ENCODE data around the gene GABRA5.

GABRA5 gene

DNA sequence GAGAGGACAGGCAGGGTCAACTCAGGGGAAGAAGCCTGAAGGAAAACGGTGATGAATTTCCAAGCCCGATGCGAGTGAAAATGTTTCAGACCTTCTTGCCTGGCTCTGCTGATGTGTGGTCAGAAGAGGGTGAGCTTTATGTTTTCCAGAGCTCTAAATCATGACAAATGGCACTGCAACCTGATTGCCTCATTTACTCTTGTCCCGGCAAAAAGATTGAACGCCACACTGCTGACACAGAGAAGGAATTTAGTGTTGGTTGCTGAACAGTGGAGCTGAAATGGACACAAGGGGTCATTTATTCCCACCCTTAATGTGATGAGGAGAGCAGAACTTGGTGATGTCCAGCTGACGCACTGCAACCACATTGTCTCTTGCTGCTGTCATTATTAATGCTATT lies 68.0 kb downstream of the GABRA5 start:
- DNase-seq, result no peak

DNA sequence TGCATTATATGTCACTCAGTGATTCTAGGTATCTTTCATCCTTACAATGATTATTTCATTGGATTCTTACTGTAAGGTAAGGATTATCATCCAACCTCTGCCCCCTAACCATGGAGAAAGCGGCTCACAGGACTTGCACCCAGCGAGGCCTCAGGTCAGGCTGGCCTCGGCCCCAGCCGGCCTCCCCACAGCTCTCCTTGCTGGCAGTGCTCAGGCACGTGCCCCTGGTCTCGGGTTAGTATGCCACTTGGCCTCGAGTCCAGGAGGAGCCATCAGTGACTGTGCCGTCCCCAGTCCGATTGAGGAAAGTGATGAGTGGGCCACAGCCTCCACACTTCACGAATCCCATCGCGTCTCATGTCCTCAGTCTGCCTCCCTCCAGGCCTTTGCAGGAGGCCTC lies 68.5 kb downstream of the GABRA5 start:
- DNase-seq, result no peak

DNA sequence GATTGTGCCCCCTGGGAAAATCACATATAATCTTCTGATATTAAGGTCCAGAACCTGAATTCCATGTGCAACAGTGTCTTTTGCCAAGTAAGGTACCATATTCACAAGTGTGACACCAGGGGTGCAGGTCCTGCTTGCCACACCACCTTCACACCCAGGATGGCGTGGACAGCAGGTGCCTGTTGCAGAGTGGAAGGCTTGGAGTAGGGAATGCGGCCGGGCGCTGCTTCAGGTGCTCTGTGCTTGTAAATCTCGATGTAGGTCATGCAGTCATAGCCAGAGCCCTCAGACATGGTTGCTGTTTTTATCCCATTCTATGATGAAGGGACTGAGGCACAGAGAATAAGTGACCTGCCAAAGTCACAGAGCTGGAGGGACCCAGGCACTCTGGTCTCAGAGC lies 69.6 kb downstream of the GABRA5 start:
- no peak for DNase-seq

DNA sequence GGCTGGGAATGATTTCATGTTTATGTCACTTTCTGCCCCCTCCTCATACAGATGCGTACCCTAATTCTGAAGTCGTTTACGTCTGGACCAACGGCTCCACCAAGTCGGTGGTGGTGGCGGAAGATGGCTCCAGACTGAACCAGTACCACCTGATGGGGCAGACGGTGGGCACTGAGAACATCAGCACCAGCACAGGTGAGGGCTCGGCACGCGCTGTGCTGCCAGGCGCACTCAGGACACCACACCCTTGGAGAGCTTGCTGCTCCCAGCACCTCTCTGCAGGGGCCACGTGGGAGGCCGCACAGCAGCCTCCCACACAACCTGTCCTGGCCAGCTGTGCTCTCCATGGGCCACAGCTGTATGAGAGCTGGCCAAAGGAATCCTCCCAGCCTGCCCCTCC lies 70.3 kb downstream of the GABRA5 start:
- no peak for DNase-seq

DNA sequence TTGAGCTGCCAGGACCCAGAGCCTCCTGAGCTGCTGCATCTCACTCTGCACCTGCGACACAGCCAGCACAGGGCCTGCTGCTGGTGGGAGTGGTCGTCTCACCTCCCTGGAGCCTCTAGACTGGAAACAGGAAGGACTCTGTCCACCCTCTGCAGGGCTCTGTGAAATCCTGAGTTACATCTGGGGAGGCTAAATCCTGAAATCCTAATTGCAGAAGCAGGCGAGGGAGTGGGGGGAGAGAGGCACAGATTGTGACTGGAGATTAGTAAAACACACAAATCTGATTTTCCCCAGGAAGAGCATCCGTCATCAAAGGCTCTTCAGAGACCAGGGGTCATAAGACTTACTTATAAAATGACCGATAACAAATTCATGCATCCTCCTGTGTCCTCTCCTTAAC lies 72.5 kb downstream of the GABRA5 start:
- DNase-seq, result no peak

DNA sequence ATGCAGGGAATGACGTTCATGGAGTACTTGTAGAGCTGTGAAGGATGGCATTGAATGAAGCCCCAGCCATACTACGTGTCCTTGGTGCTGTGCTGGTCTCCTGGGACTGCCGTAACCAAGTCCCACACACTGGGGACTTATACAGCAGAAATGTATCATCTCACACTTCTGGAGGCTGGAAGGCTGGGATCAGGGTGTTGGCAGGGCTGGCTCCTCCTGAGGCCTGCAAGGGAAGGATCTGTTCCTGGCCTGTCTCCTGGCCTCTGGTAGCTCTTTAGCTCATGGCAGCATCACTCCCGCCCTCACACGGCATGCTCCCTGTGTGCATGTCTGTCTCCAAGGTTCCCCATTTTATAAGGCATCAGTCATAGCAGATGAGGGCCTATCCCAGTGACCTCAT lies 74.6 kb downstream of the GABRA5 start:
- no peak for DNase-seq

DNA sequence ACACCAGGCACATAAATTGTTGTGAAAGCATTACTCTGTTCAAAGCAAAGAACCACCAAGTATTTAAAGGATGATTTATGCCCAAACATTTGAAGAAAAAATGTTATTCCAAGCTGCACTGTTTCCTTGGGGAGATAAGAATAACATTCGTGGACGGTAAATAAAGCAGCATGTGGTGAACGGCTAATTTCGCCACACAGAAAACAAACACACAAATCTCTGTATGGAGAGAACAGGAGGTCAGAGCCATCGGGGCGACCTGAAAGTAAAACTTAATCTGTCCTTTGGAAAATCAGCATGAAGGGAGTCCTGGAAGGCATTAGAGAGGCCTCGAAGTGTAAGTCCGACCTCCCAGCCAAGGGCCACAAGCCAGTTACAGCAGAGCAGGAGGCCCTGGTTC lies 77.0 kb downstream of the GABRA5 start:
- DNase-seq, result no peak

DNA sequence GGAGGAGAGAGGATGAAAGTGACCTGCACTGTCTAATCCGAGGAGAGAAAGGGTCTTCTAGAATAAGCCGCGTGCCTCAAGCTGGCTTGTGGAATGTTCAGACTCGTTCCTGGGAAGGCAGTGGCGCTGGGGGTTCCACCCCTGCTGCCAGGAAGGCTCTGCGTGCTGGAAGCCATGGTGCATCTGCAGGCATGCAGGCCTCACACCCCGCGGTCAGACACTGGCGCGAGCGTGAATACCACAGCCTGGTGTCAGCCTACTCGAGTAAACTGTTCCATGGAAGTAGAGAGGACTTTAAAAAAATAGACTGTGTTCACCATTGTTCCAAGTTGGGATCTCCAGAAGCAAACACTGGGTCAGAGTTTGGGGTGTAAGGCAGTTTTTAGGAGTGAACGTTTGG lies 78.2 kb downstream of the GABRA5 start:
- no peak for DNase-seq

DNA sequence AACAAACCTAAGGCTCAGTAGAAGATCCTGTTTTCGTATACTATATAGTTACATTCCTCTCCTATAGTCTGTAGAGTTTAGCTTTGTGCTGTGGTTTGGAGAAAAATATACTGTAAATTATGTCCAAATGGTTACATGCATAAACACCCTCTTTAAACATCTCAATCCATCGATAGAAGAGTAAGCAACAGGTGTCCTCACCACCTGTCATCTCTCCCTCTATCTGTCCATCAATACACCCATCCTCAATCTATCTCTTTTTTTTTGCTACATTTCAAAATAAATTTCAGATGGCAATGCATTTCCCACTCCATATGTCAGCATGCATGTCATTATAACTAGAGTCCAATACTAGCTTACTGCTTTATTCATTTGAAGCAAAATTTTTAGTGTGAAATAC lies 83.1 kb downstream of the GABRA5 start:
- no peak for DNase-seq

DNA sequence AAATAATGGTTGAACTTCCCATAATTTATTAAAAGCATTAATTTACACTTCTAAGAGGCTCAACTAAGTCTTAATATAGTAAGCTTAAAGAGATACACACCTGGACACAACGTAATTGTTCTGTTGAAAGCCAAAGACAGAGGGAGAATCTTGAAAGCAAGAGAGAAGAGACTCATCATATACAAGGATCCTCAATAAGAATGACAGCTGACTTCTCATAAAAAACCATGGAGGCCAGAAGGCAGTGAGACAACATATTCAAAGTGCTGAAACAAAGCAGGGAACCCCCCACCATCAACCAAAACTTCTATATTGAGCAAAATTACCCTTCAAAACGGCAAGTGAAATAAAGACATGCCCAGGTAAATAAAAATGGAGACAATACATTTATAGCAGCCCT lies 87.5 kb downstream of the GABRA5 start:
- DNase-seq, result no peak

DNA sequence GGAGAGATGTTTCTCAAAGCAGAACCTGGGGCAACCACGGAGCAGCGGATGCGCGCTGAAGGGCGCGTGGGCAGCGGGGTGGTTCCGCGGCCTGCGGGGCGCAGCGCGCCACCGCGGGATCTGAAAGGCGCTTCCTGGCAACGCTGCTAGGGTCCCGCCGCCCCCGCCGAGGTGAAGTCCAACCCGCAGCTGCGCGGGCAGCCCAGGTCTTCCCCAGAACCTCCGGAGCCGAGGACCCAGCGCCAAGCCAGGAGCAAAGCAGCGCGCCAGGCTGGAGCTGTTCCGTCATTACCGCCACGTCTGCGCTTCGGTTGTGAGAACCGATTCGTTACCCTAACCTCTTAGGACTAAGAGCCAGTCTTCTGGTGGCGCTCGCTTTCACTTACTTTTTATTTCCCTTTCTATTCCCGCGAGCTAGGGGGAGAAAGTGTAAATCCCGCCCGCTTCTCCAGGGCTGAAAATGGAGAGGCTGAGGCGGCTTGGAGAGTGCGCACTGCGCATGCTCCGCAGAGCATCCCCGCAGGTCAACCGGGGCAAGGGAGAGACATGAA lies 100.9 kb downstream of the GABRA5 start:
- no peak for DNase-seq

DNA sequence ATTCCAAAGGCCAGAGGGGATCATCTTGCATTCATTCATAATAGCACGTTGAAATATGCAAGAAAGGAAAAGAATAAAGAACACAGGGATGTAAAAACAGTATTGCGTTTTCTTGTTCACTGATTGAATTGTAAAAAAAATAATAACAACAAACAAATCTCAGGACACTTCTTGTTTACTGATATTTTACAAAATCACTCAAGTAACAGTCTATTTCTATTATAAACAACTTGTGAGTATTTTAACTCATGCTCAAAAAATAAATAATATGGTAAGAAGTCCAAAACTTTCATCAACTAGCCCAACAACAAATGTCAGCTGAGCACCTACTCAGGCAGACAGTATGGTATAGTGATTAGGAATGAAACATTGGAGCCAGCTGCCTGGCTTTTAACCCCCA lies 101.9 kb downstream of the GABRA5 start:
- no peak for DNase-seq

DNA sequence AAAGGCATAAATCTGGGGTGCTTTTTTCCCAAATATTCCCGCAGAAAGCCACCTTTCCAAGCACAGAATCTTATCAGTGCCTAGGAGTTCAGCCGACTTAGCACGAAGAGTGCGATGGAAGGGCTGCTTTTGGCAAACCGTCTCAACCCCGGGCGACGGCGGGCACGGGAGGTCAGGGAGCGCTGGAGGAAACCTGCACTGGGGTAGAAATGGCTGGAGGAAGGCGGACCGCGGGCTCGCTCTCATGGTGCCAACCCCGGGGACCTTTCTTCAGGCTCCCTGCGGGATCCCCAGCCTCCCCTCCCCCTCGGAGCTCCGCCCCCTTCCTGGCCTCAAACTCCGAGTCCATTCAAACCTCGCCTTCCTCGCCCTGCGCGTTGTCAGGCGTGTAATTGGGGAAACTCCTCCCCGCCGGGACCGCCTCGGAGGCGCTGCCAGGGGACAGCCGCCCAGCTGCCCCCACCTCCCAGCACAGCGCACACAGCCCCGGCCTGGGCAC lies 103.9 kb downstream of the GABRA5 start, which contains the start of gene GABRG3:
Gene GABRG3 (plus strand): TSS at position 470 of the 499 bp plus-strand sequence.
- no peak for DNase-seq

DNA sequence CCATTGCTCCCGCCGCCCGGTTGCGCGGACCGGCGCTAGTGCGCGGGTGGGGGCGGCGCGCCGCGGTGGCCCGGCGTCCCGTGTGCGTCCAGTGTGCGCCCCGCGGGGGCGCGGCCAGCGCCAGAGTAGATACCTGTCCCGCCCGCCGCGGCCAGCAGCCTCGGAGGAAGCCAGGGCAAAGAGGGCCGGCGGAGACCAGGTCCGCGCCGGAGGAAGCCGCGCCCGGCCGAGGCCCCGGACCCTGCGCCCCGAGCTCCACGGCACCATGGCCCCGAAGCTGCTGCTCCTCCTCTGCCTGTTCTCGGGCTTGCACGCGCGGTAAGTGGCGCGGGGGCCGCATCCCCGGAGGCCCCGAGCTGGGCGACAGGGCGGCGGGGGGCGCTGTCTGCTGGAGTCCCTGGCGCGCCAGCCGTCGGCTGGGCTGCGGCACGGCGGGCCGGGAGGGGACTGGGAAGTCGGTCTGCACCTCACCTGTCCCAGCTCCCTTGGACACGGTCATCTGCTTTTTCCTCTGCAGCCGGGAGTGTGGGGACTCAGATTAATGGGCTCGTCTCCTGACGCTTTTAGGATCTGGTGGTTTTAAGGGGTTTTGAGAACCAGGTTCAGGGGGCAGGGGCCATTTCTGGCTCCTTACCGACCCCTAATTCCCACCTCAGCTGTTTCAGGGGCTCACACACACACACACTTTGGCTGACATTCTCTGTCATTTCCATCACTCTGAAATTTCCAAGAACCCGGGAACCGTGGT lies 104.6 kb downstream of the GABRA5 start:
- DNase-seq, result no peak

DNA sequence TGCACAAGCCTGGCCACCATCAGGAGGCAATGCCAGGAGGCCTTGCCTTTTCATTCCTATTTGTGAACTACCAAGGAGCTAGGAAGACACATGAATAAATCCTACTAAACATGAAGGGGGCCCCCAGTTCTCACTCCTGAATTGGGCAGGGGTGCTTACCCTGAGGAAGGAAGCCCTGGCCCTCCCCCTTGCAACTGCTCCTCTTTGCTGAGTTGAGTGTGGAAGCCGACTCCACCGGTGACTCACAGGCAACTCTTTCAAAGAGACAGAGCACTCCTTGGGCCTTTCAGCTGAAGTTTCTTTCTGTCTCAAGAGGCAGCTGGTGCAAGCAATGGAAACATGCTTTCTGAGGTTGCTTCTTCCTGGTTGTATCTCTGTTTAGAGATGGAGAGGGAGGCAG lies 105.8 kb downstream of the GABRA5 start:
- DNase-seq, result no peak

DNA sequence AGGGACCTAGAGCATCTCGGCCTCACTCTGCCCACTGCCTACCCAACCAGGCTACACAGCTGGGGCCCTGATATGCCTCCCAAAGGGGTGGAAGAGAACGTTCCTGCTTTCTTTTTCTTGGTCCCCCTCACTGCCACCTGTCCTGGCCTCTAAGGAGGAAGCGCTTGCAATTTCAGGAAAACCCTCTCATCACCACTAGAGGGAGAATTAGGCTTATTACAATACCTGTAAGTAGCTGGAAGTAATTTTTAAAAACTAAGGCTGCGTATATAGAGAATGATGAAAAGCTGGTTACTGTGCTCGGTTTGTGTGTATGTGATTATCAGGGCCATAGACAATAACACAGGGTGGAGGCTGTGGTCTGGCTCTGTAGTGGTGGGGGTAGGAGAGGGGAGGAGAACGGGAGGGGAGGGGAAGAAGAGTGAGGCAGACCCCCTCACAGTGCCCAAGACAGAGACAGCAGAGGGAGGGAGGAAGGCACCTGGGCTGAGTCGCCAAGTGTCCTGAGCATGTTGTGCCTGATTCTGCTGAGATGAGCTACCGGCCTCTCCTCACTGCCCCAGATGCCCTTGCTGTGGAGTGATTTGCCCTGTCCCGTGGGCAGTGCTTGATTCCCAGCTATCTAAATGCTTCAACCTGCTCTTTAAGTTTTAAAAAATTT lies 107.4 kb downstream of the GABRA5 start:
- DNase-seq, result peak; percentile 54

DNA sequence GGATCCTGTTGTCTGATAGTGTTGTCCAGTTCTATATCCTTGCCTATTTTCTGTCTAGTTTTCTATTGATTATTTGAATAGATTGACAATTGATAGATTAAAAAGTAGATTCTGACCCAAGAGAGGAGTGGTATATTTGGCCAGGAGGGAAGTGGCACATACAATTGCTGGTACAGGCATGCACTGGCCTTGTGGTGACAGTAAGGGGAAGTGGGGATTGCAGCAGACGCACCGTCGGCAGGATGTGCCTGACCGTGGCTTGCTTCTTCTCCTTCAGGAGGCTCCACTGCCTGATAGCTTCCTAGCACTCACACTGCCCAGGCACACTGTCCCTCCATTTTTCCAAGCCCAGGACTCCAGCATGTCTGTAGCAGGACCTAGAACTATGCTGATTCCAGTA lies 114.6 kb downstream of the GABRA5 start:
- DNase-seq, result peak; percentile 5

DNA sequence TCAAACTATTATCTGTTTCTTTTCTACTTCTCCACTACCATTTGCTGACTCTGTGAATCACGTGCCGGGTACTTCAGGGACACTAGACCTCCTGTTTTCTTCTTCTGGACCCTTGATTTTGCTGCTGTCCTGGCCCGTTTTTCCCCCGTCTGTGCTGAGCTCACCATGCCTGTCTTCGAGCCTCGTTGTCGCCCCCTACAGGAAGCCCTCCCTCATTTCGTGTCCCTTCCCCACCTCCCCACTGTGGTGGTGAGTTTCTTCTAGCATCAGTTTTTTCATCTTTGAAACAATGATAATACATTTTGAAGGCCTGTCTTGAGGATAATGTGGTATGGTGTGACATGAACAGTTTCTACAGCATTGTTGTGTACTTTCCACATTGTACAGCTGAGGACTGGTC lies 117.0 kb downstream of the GABRA5 start:
- peak; percentile 19 for DNase-seq

DNA sequence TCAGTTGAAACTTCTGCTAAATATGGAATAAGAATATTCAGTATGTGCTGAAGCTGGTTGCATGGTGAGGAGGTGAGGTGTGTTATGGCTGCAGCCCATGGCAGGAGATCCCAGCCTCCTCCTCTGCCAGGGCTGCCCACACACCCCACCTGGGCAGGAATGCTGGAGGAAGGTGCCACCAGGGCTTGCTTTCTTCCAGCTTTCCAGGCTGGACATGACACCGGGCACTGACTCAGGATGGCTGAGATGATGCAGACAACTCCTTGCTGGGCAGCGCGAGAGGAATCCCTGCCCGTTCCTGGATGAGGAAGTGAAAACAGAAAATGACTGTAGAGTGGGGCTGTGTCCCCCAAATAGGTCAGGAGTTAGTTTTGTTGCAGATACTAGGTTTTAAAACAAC lies 118.2 kb downstream of the GABRA5 start:
- DNase-seq, result no peak

DNA sequence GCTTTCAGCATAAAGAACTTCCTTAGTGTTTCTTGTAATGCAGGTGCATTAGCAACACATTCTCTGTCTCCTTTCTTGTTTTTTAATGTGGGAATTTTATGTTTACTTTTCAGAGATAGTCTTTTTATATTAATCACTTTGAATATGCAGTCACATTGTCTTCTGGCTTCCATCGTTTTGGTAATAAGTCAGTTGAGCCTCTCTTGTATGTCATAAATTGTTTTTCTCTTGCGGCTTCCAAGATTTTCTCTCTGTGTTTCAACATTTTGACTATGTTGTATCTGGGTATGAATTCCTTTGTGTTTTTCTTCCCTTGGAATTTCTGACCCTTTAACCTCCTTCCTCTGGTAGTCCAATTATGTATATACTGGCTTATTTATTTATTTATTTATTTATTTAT lies 129.4 kb downstream of the GABRA5 start:
- no peak for DNase-seq

Data from hematopoietic multipotent progenitor cell treated with erythropoietin and hydrocortisone succinate and interleukin-3 and kit ligand, for 6 days (in vitro differentiated cells).